GM13976 (cell line): ENCODE measurements around the gene CLCN3.
"Not testable (repeated sequence)": the region's sequence is repeated elsewhere in the genome, so short reads cannot be mapped to it uniquely, and the experiment has no call there.

ENCODE experiments used
- DNase-seq: peaks from one replicate; pipeline ENCODE4 v3.0.0; 2012; ENCODE audit warnings: low spot score
- CTCF ChIP-seq: IDR thresholded peaks from 2 replicates; pipeline ENCODE4 v1.5.1; 2012; ENCODE audit warnings: borderline replicate concordance, mild to moderate bottlenecking; ENCODE audit not compliant: insufficient read depth; ENCODE audit errors: extremely low read depth, missing control alignments, control extremely low read depth
- in situ Hi-C: fragments of 300-500 bp; cut with MboI; formaldehyde crosslinking; loops from one replicate; pipeline ENCODE4 v1.12.0; 2022; ENCODE audit warnings: low sequenced_read_pairs, mixed read lengths, inconsistent platforms; ENCODE audit not compliant: unreplicated experiment

Gene CLCN3

GRCh38 chr4:169720529-169720928, 100.2 kb downstream of the CLCN3 start:
- TF ChIP-seq CTCF: no peak
- in situ Hi-C loops: no loop called here
- no peak for DNase-seq

- TF ChIP-seq CTCF: no peak
- no peak for DNase-seq
Measured at GRCh38 chr4:169723207-169723965, 103.0 kb downstream of the CLCN3 start.

GRCh38 chr4:169724260-169724659, 103.9 kb downstream of the CLCN3 start:
- no peak for DNase-seq
- no peak for TF ChIP-seq CTCF
- in situ Hi-C loops: no loop called here

More at GRCh38 chr4:169723207-169723965, 103.0 kb downstream of the CLCN3 start:
- in situ Hi-C loops: no loop called here

GRCh38 chr4:169727616-169728015, 107.2 kb downstream of the CLCN3 start:
- TF ChIP-seq CTCF: no peak
- in situ Hi-C loops: no loop called here
- no peak for DNase-seq

- TF ChIP-seq CTCF: no peak
- in situ Hi-C loops: no loop called here
- DNase-seq: no peak
Measured at GRCh38 chr4:169730564-169730963, 110.2 kb downstream of the CLCN3 start.

GRCh38 chr4:169738604-169739003, 118.2 kb downstream of the CLCN3 start:
- in situ Hi-C loops: not testable (repeated sequence)

GRCh38 chr4:169741569-169741968, 121.2 kb downstream of the CLCN3 start:
- no peak for DNase-seq
- no peak for TF ChIP-seq CTCF
- in situ Hi-C loops: no loop called here

More at GRCh38 chr4:169738604-169739003, 118.2 kb downstream of the CLCN3 start:
- DNase-seq: not testable (repeated sequence)
